Left ventricle myocardium inferior (tissue), 1 donor: ENCODE results near the gene BMP4. TPM values are rescaled to one million over a fixed set of nuclear protein-coding genes. Genes with fewer than 3 reads are reported as not detected.

Experiments used
- DNase-seq: peaks from one replicate; pipeline ENCODE4 v3.0.0-alpha.2; 2020
- H3K27ac ChIP-seq: fragments of 200-600 bp; replicated peaks from 2 replicates; pipeline ENCODE4 v1.8.0; 2021
- H3K27me3 ChIP-seq: fragments of 200-600 bp; 2 replicates; pipeline ENCODE4 v1.8.0; 2021; ENCODE audit warnings: low read depth
- H3K36me3 ChIP-seq: fragments of 200-600 bp; 2 replicates; pipeline ENCODE4 v1.8.0; 2021
- H3K4me1 ChIP-seq: fragments of 200-600 bp; 2 replicates; pipeline ENCODE4 v1.8.0; 2021
- H3K4me3 ChIP-seq: fragments of 200-600 bp; 2 replicates; pipeline ENCODE4 v1.8.0; 2021; ENCODE audit warnings: mild to moderate bottlenecking, moderate library complexity
- H3K9me3 ChIP-seq: fragments of 200-600 bp; replicated peaks from 2 replicates; pipeline ENCODE4 v1.8.0; 2021
- intact Hi-C: fragments of 100-400 bp; cut with micrococcal nuclease; formaldehyde crosslinking; loops from one replicate; pipeline ENCODE4 v1.11.0; 2022
- total RNA-seq: library from RNA; stranded (reverse); fragmentation: NEBNext Ultra II Directional; extraction: Animal tissue kit (Norgen Biotek cat#: 25700); gene quantifications from one replicate; pipeline ENCODE4 v1.2.1, GENCODE V29; 2021
- TF ChIP-seq, protein P1 (sequence below): fragments of 200-600 bp; IDR thresholded peaks from 2 replicates; pipeline ENCODE4 v1.8.0; 2021; ENCODE audit warnings: antibody characterized with exemption, mild to moderate bottlenecking, borderline replicate concordance
- donor health status: DM: no; HTN: yes; CAD: no; lungs with severe emphysema.

Gene BMP4
- total RNA-seq, 1 donor from 2014 or later, result 9.8 TPM

DNA sequence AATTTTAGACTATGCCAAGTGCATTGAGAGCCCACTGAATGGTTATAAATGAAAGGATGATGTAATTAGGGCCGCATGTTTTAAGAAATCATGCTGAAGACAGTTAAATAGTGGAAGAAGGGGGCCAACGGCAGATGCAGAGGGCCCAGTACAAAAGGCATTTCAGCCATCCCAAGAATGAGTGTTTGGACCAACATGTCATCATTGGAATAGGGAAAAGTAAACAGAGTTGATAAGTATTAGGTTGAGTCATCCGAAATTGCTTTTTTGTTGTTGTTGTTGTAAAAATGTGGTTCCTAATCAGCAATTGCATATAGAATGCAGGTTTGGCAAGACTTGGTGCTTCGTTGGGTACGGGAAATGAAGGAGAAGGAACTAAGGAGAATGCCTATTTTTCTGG is 29.5 kb downstream of the BMP4 start:
- intact Hi-C loops, result no loop called here
- peaks cover 5% of the 10 kb centered on the region for H3K27me3 ChIP-seq
- no peak overlapping the region for H3K27ac ChIP-seq
- DNase-seq, result no peak
- TF ChIP-seq, protein P1, sequence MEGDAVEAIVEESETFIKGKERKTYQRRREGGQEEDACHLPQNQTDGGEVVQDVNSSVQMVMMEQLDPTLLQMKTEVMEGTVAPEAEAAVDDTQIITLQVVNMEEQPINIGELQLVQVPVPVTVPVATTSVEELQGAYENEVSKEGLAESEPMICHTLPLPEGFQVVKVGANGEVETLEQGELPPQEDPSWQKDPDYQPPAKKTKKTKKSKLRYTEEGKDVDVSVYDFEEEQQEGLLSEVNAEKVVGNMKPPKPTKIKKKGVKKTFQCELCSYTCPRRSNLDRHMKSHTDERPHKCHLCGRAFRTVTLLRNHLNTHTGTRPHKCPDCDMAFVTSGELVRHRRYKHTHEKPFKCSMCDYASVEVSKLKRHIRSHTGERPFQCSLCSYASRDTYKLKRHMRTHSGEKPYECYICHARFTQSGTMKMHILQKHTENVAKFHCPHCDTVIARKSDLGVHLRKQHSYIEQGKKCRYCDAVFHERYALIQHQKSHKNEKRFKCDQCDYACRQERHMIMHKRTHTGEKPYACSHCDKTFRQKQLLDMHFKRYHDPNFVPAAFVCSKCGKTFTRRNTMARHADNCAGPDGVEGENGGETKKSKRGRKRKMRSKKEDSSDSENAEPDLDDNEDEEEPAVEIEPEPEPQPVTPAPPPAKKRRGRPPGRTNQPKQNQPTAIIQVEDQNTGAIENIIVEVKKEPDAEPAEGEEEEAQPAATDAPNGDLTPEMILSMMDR, result no peak
- H3K4me3 ChIP-seq, result no peak overlapping the region
- H3K9me3 ChIP-seq, result no peaks in the 10 kb centered on the region
- no peaks in the 10 kb centered on the region for H3K36me3 ChIP-seq
- H3K4me1 ChIP-seq, result no peaks in the 10 kb centered on the region

DNA sequence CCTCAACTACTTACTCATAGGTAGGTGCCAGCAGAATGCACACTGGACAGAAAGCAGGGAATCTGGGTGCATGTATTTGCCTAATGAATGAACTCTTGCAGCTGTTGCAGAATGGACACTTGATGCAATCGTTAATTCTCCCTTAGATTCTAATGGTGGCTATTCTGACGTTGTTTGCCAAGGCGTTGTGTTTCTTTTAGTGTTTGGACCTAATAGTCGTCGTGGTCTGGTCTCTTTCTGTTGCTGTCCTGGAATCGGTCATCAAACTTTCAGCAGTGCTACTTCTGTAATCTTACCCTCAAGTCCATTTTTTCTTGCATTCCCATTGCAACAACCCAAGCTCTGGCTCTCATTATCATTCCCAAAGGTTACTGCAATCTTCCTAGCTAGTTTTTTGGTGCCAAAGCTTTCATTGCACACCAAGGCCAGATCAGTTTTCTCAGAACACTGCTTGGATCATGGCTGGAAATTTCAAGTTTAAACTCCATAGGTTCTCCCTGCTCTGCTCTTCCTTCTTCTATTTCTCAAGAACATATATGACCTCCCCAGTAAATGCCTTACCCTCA is 31.3 kb downstream of the BMP4 start:
- no peak overlapping the region for H3K27ac ChIP-seq

DNA sequence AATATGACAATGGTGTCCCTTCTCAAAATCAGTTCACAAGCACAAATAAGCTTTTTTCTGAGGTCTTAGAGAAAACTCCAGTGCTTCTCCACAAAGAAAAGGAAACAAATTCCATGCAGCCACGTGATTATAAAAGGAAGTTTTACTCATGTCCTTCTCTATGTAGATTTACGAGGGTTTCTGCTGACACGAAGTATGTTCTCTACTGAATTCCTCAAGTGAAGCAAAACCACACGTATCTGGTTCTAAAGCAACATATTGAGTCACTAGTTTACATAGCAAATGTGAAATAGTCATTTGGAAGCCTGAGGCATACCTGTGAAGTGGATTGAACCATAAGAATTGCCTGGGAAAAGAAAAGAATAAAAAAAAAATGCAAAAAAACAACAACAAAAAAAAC is 31.9 kb downstream of the BMP4 start:
- intact Hi-C loops, result no loop called here
- no peak for DNase-seq
- TF ChIP-seq, protein P1, result no peak

More for the DNA sequence above, 31.3 kb downstream of the BMP4 start:
- H3K4me3 ChIP-seq, result no peak overlapping the region
- intact Hi-C loops, result no loop called here
- H3K27me3 ChIP-seq, result peaks cover 5% of the 10 kb centered on the region
- H3K36me3 ChIP-seq, result no peaks in the 10 kb centered on the region
- TF ChIP-seq, protein P1, result no peak
- no peak for DNase-seq
- H3K4me1 ChIP-seq, result no peaks in the 10 kb centered on the region
- H3K9me3 ChIP-seq, result no peaks in the 10 kb centered on the region

DNA sequence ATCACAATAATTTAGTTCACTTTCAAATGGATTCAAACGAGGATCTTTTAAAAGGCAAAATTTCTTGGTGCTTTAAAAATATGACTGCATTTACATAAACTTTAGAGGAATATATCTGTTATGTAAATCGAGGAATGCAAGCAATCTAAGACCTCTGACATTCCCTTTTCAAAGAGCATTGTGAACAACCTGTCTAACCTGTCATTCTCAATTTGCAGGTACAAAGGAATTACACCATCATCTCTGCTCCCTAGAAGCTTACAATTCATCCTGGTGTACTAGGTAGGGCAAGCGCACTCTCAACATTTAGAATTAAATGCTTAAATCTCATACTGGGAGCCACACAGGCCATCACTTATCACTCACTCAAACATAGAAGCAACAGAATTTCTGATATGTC is 35.6 kb downstream of the BMP4 start:
- Histone ChIP-seq H3K9me3 (no peaks in the 10 kb centered on the region), H3K4me3 (no peak overlapping the region), H3K4me1 (no peaks in the 10 kb centered on the region), H3K36me3 (no peaks in the 10 kb centered on the region), H3K27me3 (no peaks in the 10 kb centered on the region), H3K27ac (no peak overlapping the region)
- intact Hi-C loops, result no loop called here
- TF ChIP-seq, protein P1, result no peak
- no peak for DNase-seq

More for the DNA sequence above, 31.9 kb downstream of the BMP4 start:
- Histone ChIP-seq H3K27ac (no peak overlapping the region), H3K4me3 (no peak overlapping the region), H3K9me3 (no peaks in the 10 kb centered on the region), H3K27me3 (peaks cover 5% of the 10 kb centered on the region), H3K36me3 (no peaks in the 10 kb centered on the region), H3K4me1 (no peaks in the 10 kb centered on the region)

DNA sequence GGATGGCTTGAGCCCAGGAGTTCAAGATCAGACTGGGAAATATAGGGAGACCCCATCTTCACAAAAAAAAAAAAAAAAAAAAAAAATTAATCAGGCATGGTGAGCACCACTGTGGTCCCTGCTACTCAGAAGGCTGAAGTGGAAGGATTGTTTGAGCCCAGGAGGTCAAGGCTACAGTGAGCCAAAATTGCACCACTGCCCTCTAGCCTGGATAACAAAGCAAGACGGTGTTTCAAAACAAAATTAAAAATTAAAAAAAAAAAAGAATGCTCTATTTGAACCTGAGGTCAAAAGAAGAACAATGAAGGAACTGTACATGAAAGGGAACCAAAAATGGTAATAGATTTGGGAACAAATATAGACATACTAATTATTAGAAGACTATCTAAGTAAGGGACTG is 40.4 kb downstream of the BMP4 start:
- Histone ChIP-seq H3K4me3 (no peak overlapping the region), H3K27ac (no peak overlapping the region), H3K36me3 (no peaks in the 10 kb centered on the region), H3K9me3 (no peaks in the 10 kb centered on the region), H3K4me1 (peaks cover 7% of the 10 kb centered on the region), H3K27me3 (no peaks in the 10 kb centered on the region)
- TF ChIP-seq, protein P1, result no peak
- DNase-seq, result no peak
- intact Hi-C loops, result no loop called here
